BE2C (cell line): Measurements from ENCODE around the gene TEX22.

Source experiments
- DNase-seq: peaks from one replicate; pipeline ENCODE4 v3.0.0-alpha.2; 2020
- H3K27me3 ChIP-seq: fragments of 250-450 bp; sonication (Bioruptor Pico); 2 replicates; pipeline ENCODE4 v1.5.1; 2020; ENCODE audit warnings: mild to moderate bottlenecking
- H3K36me3 ChIP-seq: fragments of 250-450 bp; sonication (Bioruptor Pico); 2 replicates; pipeline ENCODE4 v1.5.1; 2020; ENCODE audit warnings: mild to moderate bottlenecking
- H3K4me1 ChIP-seq: fragments of 250-450 bp; sonication (Bioruptor Pico); 2 replicates; pipeline ENCODE4 v1.5.1; 2020
- H3K4me3 ChIP-seq: 2 replicates; pipeline ENCODE4 v1.5.1; 2011; ENCODE audit warnings: low read depth, low read length
- H3K9me3 ChIP-seq: fragments of 250-450 bp; sonication (Bioruptor Pico); 2 replicates; pipeline ENCODE4 v1.5.1; 2020
- CTCF ChIP-seq: IDR thresholded peaks from 2 replicates; pipeline ENCODE4 v1.5.1; 2012; ENCODE audit warnings: mild to moderate bottlenecking, low read depth, low read length

The TEX22 gene

DNA sequence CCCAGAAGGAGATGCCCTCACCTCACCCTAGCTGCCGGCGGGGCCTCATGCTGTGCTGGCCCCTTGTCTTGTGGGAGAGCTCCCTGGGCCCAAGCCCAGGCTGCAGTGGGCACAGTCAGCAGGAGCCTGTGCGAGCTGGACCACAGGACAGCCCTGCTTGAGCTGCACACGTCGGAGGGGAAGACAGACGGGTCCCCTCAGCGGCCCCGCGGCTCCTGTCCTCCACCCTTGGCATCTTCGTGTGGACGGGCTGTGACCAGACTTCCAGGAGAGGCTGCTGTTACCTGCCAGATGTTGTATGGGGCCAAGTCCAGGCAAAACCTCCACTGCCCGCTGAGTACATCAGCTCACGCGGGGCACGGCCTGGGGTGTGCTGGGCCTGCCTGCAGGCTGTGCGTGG, 9.4 kb upstream of the TEX22 start:
- no peaks in the 10 kb centered on the region for H3K27me3 ChIP-seq
- TF ChIP-seq CTCF: no peak
- no peaks in the 10 kb centered on the region for H3K36me3 ChIP-seq
- no peak overlapping the region for H3K4me3 ChIP-seq
- H3K4me1 ChIP-seq: no peaks in the 10 kb centered on the region
- no peak for DNase-seq
- no peaks in the 10 kb centered on the region for H3K9me3 ChIP-seq

- Histone ChIP-seq H3K4me1 (no peaks in the 10 kb centered on the region), H3K27me3 (no peaks in the 10 kb centered on the region), H3K9me3 (no peaks in the 10 kb centered on the region), H3K4me3 (no peak overlapping the region), H3K36me3 (no peaks in the 10 kb centered on the region)
- no peak for TF ChIP-seq CTCF
- no peak for DNase-seq
These were observed 8.8 kb upstream of the TEX22 start for GRCh38 chr14:105389534-105389933.

DNA sequence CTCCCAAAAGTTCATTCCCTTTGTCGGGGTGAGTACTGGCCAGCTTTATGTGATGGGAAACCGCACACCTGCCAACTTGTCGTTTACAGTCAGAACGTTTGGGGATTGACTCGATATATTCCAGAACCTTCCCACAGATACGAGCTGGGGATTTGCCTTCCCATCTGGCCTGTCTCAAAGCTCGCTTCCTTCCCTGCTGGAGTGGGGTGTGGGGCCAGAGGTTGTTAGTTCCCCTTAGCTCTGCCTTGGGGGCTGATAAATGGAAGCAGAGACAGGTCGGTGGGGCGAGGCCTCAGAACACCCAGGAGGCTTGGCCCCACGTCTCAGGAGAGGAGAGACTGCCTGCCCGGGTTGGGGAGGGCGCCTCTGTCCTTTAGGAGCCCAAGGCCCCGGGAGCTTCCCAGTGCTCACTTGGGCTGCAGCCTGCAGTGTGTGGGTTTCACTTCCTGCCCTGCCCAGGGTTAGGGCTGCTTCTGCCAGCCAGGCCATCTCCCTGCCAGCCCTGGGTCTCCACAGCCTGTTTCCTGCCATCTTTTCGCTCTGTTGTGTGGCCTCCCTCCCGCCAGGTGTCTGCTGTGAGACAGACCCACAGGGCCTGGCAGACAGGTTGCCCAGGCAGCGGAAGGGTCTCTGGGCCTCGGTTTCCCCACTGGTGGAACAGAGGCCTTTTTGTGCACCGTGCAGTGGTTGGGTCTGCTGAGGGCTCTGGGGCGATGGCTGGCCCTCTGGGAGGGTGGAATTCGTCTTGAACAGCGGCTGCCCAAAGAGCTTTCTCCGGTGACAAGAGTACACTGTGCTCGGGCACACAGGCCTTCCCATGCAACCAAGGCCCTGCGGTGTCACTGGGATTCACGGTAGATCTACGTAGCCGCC, 8.1 kb upstream of the TEX22 start:
- no peak for TF ChIP-seq CTCF
- DNase-seq: no peak
- no peaks in the 10 kb centered on the region for H3K4me1 ChIP-seq
- H3K4me3 ChIP-seq: no peak overlapping the region
- H3K9me3 ChIP-seq: no peaks in the 10 kb centered on the region
- H3K36me3 ChIP-seq: no peaks in the 10 kb centered on the region
- H3K27me3 ChIP-seq: no peaks in the 10 kb centered on the region

DNA sequence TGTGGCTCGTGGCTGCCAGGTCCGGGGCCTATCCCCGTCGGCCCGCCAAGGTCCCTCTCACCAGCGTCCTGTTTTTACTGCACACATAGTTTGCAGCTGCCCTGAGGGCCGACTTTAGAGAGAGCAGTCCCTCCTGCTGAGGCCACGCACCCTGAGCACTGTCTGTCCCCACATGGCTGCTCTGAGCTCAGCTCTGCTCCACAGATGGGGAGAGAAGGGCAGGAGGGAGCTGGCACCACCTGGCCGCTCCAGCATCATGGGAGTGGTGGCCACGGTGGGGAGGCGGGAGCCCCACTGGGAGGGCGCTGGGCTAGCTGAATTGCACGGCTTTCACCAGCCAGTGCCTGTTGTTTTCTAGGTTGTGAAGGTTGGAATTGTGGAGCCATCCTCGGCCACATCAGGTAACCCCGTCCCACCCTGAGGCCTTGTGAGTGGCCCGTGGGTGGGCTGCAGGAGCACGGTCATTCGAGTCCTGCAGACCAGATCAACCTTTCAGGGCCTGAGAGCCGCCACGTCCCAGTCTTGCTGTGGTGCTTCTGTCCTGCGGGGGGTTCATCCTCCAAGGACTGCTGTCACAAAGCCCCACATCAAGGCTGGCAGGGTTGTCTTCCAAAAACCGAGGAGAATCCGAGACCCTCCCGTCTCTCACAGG, 7.4 kb upstream of the TEX22 start:
- no peaks in the 10 kb centered on the region for H3K4me1 ChIP-seq
- no peaks in the 10 kb centered on the region for H3K27me3 ChIP-seq
- DNase-seq: no peak
- no peaks in the 10 kb centered on the region for H3K36me3 ChIP-seq
- no peak overlapping the region for H3K4me3 ChIP-seq
- TF ChIP-seq CTCF: no peak
- H3K9me3 ChIP-seq: no peaks in the 10 kb centered on the region

GRCh38 chr14:105391541-105391940, 6.8 kb upstream of the TEX22 start:
- Histone ChIP-seq H3K36me3 (no peaks in the 10 kb centered on the region), H3K27me3 (no peaks in the 10 kb centered on the region), H3K9me3 (no peaks in the 10 kb centered on the region), H3K4me1 (no peaks in the 10 kb centered on the region), H3K4me3 (no peak overlapping the region)
- no peak for DNase-seq
- TF ChIP-seq CTCF: no peak
